HG03064 (cell line): ENCODE measurements around the gene LRRC52.
"Not testable (repeated sequence)": the region's sequence is repeated elsewhere in the genome, so short reads cannot be mapped to it uniquely, and the experiment has no call there.

Source experiments
- ATAC-seq: cut with Tn5 transposase; IDR thresholded peaks from one replicate; pipeline ENCODE4 v1.9.1; 2021; ENCODE audit warnings: low read depth; ENCODE audit not compliant: unreplicated experiment

The LRRC52 gene

DNA sequence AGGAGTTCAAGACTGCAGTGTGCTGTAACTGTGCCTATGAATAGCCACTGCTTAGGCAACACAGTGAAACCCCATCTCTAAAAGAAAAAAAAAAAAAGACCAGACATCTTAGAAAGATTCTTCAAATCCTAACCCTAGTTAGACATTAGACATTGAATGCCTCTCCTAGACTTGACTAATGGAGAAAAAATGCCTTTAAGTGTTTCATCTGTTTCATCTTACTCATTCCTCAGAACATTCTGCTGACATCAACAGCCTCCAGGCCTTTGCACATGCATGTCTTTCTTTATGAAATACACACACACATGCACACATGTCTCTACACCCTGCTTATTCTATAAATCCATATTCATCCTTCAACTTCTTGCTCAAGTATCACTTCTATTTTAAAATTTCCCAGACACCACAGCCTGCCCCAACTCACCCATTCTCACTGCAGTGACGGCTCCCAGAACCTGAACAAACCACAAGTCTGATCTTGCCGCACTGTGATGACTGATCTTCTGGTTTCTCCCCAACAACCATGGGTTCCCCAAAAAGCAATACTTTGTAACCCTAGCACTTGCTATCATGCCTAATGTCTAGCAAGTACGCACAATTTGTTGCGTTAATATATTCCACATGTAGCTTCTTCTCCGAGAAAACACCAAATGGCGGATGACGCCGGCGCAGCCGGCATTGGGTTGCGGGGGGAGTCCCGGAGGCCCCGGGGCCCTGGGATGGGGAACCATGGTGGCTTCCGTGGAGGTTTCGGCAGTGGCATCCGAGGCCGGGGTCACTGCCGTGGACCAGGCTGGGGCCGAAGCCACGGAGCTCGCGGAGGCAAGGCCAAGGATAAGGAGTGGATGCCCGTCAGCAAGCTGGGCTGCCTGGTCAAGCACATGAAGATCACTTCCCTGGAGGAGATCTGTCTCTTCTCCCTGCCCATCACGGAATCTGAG is 37.4 kb downstream of the LRRC52 start:
- no peak for ATAC-seq

GRCh38 chr1:165581926-165582325 is 38.1 kb downstream of the LRRC52 start:
- ATAC-seq = no peak

GRCh38 chr1:165586398-165586797 is 42.6 kb downstream of the LRRC52 start:
- ATAC-seq = no peak

- ATAC-seq = not testable (repeated sequence)
Measured at GRCh38 chr1:165591391-165591790, 47.6 kb downstream of the LRRC52 start.

- ATAC-seq = no peak
Measured at GRCh38 chr1:165592945-165593823, 49.4 kb downstream of the LRRC52 start.

GRCh38 chr1:165595246-165595938 is 51.6 kb downstream of the LRRC52 start:
- no peak for ATAC-seq

- ATAC-seq = peak; percentile 99
Measured at GRCh38 chr1:165597883-165598675, 54.3 kb downstream of the LRRC52 start.

- ATAC-seq = no peak
Measured at GRCh38 chr1:165598676-165599059, 54.9 kb downstream of the LRRC52 start.

DNA sequence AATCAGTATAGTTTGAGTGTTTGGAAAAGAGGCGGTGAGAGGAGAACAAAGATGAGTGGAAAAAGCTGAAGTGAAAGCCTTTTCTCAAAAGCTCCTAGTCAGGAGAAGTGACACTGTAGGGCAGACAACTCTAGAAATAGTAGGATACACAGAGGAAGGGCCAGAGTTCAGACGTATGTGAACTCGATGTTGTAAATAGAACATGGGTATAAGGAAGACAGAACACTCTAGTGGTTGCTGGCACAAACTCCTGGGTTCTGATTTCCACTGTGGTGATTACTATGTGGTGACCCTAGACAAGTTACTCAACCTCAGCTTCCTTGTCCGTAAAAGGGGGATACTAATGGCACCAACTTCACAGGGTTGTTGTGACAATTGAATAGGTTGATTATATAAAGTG is 57.0 kb downstream of the LRRC52 start:
- no peak for ATAC-seq

DNA sequence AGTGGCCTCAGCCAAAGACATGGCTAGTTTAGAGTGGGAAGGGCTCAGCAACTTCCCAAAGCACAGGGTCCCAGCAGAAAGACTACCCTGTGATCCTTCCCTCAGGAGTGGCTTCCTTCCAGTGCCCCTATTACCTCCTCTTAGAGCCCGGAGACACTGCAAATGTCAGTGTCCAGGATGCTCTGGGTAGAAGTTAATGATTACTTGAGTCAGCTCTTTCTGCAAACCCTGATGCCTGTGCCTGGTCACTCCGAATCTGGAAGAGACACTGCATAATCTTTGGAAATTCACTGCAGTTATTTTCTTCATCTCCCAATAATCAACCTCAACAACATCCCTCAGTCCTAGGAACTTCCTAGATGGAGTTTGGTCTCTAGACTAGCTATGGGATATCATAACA is 60.0 kb downstream of the LRRC52 start:
- no peak for ATAC-seq

DNA sequence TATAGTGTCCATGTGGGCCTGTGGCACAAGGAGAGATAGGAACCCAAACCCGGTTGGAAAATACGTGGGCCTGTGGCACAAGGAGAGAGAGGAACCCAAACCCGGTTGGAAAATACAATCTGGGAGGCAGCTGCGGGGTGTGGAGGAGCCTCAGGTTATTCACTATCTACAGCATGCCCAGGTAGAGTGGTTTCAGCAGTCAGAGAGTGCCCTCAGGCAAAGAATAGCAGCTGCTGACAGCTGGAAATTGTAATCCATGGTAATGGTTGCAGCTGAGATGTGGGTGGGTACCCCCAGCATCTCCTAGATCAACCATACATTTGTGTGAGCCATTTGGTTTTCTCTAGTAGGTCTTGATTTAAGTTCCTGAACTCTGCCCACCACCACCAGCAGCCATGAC is 61.4 kb downstream of the LRRC52 start:
- ATAC-seq = no peak

- not testable (repeated sequence) for ATAC-seq
Measured at GRCh38 chr1:165606676-165607075, 62.9 kb downstream of the LRRC52 start.

DNA sequence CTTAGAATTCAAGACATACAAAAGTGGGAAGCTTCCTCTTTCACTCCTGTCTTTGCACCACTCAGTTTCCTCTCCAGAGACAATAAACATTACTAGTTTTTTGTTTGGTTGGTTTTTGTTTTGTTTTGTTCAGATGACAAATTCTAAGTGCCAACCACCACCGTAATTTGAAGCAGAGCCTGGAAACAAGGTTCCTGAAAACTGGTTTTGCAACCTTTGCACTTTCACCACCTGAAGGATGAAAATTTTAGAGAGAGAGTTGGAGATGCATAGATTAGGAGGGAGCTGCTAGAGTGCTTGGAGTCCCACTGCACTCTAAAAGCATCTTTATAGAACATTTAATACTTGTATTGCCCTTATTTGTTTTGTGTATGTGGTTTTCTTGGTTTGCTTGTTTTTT is 67.1 kb downstream of the LRRC52 start:
- no peak for ATAC-seq

DNA sequence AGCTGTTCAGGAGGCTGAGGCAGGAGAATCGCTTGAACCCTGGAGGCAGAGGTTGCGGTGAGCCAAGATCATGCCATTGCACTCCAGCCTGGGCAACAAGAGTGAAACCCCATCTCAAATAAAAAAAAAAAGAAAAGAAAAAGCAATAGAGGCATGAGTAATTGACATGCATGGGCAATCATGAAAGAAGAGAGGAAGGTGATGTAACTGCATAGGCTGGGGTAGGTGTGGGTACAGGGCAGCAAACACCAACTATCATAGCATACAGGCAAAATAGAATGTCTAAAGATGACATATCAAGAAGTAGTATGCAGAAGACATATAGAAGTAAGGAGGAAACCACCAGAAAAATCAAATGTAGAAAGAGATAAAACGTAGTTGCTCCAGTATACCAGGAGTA is 68.3 kb downstream of the LRRC52 start:
- no peak for ATAC-seq
